Stimulated activated CD8-positive, alpha-beta memory T cell treated with anti-CD3 and anti-CD28 coated beads, Interleukin-15, amount 100 ng/mL, for 4 hours (primary cell): ENCODE results near the gene THPO.

Experiments
- DNase-seq, 2 donors: peaks; one replicate each; pipeline ENCODE4 v3.0.0-alpha.2; 2020; ENCODE audit warnings: low read depth in 2 of 2

THPO gene

DNA sequence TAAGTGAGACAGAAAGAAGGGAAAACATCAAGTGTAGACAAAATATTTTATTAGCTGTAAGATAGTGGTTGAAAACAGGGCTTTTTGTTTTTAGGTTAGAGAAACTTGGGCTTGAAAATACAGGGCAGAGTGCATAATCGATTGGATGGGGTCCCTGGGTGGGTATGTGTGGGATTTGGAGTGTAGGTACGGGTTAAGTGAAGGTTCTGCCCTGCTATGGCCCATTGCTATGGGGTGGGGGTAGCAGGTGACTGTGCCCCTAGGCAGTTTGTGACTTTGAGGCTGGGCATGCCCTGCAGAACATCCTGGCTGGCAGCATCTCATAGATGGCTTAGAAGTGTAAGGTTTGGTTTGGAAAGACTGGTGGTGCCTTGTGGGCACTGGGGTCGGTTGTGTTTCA is 44.3 kb downstream of the THPO start:
- no peak for DNase-seq

DNA sequence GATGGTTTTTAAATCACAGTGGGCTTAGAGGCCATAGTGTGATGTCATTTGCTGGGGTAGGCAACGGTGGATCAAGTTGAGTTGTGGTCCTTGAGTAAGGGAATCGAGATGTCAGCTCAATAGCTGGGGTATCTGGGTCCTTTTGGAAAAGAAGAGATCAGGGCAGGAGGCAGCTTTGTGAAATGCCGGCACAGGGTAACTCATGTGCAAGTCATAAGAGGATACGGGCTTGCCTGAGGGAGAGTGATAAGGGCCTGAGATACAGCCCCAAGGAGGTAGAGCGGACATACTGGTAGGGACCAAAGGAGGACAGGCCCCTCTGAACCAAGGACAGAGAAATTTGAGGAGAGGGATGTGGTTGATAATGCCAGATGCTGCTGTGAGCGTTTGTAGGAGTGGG is 44.8 kb downstream of the THPO start:
- DNase-seq: no peak

- DNase-seq: no peak
These were observed 45.5 kb downstream of the THPO start for GRCh38 chr3:184332370-184333090.

- no peak for DNase-seq
These were observed 49.5 kb downstream of the THPO start for GRCh38 chr3:184328516-184328915.

DNA sequence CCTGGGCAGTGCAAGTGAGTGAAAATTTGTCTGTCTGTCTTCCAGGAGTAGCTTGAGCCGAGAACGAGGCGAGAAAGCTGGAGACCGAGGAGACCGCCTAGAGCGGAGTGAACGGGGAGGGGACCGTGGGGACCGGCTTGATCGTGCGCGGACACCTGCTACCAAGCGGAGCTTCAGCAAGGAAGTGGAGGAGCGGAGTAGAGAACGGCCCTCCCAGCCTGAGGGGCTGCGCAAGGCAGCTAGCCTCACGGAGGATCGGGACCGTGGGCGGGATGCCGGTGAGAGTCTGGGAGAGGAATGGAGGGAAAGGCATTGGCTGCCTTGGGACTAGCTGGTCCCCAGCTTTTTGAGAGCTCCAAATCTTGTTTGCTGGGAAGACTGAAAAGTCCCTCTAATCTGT is 50.8 kb downstream of the THPO start:
- DNase-seq: no peak

DNA sequence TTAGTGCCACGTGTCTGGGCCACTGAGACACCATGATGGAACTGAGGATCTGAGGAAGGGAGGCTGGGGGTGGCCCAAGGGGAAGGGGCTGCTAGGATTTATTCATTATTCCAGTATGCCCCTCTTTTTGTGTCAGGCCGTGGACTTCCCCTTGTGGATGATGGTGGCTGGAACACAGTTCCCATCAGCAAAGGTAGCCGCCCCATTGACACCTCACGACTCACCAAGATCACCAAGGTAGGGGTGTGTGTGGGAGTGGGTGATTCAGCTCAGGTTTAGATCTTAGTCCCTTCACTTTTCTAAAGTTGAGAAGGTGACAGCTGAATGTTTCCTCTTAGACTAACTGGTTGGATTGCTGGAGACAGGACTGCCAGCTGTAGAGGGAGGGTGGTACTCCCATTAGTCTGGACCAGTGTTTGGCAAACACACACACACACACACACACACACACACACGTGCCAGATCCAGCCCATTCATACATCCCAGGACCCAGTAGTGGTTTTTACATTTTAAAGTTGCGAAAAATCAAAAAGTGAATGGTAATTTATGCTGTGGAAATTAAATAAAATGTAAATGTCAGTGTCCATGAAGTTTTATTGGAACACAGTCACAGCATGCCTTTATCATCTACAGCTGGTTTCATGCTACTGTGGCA is 52.2 kb downstream of the THPO start:
- DNase-seq: peak in 1 of 2 donors; percentile 33

DNA sequence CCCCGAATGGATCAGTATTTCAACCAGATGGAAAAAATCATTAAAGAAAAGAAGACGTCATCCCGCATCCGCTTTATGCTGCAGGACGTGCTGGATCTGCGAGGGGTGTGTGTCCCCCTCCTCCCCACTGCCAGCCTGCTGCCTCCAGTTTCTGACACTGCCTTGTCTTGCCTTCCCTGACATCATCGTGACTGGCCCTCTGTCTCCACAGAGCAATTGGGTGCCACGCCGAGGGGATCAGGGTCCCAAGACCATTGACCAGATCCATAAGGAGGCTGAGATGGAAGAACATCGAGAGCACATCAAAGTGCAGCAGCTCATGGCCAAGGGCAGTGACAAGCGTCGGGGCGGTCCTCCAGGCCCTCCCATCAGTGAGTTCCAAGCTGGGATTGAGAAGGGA is 52.7 kb downstream of the THPO start:
- no peak for DNase-seq

DNA sequence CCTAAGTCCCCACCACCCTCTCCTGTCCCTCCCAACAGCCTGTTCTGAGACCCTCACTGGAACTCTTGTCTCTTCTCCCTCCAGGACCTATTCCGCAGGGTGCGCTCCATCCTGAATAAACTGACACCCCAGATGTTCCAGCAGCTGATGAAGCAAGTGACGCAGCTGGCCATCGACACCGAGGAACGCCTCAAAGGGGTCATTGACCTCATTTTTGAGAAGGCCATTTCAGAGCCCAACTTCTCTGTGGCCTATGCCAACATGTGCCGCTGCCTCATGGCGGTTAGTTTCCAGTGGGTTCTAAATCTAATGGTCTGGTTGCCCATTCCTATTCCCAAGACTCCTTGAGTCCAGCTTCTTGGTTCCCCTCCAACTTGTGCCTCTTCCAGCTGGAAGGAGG is 54.3 kb downstream of the THPO start:
- no peak for DNase-seq

GRCh38 chr3:184322731-184323487 is 55.1 kb downstream of the THPO start:
- no peak for DNase-seq
